GM19025 (cell line): ENCODE data around the gene ZFAND6.
"Not testable (repeated sequence)": the region's sequence is repeated elsewhere in the genome, so short reads cannot be mapped to it uniquely, and the experiment has no call there.

ENCODE experiments used
- ATAC-seq: cut with Tn5 transposase; IDR thresholded peaks from one replicate; pipeline ENCODE4 v1.9.1; 2021; ENCODE audit warnings: mild to moderate bottlenecking, low read depth, moderate library complexity; ENCODE audit not compliant: unreplicated experiment

ZFAND6 gene

DNA sequence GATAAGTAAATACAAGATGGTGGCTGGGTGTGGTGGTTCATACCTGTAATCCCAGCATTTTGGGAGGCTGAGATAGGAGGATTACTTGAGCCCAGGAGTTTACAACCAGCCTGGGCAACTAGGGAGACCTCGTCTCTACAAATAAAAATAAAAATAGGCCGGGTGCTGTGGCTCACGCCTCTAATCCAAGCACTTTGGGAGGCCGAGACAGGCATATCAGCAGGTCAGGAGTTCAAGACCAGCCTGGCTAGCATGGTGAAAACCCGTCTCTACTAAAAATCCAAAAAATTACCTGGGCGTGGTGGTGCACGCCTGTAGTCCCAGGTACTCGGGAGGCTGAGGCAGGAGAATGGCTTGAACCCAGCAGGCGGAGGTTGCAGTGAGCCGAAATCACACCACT lies 14.3 kb upstream of the ZFAND6 start:
- not testable (repeated sequence) for ATAC-seq

DNA sequence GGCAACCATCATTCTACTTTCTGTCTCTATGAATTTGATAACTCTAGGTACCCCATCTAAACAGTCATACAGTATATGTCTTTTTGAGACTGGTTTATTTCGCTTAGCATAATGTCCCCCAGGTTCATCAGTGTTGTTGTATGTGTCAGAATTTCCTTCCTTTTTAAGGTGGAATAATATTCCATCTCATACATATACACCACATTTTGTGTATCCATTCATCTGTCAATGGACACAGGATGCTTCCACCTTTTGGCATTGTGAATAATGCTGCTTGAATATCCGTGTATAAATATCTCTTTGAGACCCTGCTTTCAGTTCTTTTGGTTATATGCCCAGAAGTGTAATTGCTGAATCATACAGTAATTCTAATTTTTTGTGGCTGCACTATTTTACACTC lies 10.4 kb upstream of the ZFAND6 start:
- ATAC-seq: no peak

DNA sequence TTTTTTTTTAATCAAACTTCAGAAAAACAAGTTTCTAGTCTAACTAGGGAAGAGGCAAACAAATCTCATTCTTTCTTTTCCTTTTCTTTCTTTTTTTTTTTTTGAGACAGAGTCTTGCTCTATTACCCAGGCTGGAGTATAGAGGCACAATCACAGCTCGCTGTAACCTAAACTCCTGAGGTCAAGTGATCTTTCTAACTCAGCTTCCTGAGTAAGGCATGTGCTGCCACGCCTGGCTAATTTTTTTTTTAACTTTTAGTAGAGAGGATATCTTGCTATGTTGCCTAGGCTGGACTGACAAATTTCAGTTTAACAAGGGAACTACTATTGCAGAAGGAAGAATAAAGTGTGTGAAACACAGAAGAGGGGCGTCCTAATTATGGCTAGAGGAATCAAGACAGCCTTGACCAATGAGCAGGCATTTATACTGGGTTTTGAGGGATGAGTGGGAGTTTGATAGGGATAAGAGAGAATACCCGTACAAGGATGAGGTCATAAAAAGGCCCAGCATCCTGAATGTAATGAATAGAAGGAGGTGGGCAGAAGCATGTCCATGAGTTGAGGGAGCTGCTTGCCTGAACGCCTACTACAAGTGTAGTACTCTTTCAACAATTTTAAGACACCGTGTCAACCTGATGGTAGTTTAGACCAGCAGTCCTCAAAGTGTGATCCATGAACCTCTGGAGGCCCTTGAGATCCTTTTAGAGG lies 6.7 kb upstream of the ZFAND6 start:
- no peak for ATAC-seq

DNA sequence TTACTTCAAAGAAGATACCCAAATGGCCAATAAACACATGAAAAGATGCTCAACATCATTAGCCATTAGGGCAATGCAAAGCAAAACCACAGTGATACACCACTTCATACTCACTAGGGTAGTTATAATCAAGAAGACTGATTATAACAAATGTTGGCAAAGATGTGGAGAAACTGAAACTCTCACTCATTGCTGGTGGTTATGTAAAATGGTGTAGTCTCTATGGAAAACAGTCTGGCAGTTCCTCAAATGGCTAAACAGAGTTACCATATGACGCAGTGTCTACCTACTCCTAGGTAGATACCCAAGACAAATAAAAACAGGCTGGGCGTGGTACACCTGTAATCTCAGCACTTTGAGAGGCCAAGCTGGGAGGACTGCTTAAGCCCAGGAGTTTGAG lies 3.5 kb upstream of the ZFAND6 start:
- no peak for ATAC-seq

DNA sequence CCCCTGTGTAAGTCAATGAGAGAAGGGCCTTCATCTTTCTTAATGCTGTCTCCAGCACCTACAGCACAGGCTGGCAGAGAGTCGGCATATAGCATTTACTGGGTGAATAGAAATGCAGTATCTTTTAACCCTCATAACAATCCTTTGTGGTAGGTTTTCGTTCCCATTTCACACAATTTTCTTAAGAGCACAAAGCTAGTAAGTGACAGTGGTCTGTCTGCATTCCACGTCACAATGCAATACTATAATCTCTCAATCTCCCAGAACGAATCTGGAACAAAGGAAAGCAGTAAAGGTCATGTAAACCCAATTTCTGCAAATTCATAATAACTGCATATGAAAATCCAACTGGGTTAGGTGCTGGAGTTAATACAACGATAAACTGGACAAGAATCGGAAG lies 1.4 kb upstream of the ZFAND6 start:
- no peak for ATAC-seq

DNA sequence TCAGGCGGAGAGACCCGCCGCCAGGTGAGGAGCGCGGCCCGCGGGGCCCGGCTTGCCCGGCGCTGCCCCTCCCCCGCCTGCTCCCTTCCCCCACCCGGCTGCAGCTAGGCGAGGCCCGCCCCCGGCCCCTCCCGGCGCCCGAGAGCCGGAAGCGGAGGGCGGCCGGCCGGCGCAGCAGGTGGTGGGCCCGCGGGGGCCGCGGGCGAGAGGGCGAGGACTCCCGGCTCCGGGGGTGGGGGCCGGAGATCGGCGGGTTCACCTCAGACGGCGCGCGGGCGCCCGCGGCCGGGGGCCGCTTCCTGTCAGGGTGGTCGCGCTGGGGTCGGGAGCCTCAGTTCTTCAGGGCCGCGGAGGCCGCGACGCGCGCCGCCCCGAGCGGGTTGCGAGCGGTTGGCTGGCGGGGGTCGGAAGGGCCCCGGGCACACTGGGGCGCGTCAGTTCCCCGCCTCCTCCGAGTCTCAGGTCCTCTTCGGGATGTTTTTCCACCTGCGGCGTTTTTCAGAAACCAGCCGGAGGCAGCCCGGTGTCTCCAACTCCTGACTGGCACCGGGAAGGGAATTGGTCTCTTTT lies 395 bp downstream of the ZFAND6 start:
- peak; percentile 57 for ATAC-seq

DNA sequence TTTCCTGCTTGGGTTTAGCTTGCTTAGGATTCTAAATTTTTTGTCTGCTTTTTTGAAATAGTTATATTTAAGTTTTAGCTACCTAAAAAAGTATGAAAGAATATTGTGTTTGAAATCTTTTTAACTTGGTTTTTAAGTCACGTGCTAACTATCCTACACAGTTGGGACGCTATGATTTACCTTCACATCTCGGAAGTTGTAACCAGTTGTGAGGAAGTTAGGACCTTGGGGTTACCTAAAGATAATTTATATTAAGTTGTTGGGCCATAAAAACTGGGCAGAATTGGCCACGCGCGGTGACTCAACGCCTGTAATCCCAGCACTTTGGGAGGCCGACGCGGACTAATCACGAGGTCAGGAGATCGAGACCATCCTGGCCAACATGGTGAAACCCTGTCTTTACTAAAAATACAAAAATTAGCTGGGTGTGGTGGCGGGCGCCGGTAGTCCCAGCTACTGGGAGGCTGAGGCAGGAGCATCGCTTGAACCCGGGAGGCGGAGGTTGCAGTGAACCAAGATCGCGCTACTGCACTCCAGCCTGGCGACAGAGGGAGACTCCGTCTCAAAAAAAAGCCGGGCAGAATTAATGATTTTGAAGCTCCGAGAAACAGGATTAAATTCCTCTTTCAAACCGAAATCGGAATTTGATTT lies 1.0 kb downstream of the ZFAND6 start:
- no peak for ATAC-seq

DNA sequence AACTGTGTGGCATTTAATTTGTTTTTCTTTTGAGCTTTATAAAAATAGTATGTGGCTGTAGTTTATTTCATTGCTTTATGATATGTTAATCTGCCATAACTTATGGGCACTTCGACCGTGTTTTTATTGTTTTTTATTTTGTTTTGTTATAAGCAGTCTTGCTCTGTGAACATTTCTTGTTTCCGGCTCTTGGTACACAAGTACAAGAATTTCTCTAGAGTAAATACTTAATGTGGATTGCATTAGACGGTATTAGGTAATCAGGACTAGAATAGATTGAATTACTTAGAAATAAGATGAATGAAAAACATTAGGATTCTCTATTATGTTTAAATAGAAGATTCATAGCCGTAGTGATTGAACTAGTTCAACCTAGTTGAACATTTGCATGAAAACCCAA lies 2.1 kb downstream of the ZFAND6 start:
- ATAC-seq: no peak

DNA sequence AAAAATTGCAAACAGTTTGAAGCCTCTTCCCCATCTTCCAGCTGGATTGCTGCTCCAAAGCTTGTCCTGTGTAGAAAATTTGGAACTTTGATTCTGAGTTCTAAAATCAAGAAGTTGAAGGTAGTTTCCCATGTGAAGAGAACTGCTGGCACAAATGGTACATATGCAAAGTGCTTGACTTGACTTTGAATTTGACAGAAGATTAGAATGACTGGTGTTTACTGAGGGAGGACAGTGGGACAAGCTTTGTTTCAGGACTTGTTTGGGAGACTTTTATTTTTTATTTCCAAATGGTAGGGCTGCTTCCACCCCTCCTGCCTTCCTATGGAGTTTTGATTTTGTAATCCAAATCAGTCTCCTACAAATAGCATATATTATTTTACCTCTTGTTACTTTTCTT lies 7.4 kb downstream of the ZFAND6 start:
- no peak for ATAC-seq

DNA sequence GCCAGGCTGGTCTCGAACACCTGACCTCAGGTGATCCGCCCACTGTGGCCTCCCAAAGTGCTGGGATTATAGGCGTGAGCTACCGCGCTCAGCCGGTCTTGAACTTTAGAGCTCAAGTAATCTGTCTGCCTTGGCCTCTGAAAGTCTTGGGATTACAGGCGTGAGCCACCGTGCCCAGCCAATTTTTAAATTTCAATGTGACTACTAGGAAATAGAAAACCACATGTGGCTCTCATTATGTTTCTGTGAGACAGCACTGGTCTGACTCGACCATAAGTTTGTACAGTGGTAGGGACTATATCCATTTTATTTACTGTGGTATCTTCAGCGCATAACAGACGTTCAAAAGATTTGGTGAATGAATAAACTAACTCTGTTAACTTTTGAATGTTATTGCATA lies 9.1 kb downstream of the ZFAND6 start:
- ATAC-seq: no peak

DNA sequence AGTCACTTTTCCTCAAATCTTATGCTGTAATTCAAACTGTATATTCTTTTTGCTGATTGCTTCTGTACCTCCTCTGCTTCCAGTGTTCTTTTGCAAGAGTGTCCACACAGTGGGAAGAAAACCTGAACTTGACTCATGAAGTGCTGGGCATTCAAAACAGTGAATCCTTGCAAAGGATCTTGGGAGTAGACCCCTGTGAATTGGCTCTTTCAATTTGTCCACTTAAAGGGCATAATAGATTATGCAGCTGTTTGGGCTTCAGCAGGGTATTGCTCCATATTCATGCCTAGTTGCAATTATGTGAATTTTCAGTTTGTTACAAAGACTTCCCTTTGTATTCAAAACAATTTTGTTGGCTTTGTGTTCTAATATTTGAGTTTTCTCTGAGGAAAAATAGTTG lies 11.4 kb downstream of the ZFAND6 start:
- ATAC-seq: no peak

DNA sequence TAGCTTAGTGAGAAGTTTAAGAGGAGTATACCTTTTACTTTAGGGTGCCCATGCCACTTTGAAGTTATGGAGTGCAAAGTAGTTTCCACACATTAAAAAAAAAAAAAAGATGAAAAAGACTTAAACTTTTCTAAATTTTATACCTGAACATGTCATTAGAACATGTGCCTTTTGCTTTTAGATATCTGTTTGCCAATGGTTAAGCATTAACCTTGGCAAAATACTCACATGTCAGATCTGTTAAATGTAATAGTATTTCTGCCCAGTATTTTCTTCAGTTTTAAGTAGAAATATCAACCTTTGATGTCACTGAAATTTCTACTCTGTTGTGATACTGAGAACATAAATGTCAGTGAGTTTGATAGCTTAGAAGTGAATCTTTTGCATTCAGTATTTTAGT lies 12.2 kb downstream of the ZFAND6 start:
- no peak for ATAC-seq

DNA sequence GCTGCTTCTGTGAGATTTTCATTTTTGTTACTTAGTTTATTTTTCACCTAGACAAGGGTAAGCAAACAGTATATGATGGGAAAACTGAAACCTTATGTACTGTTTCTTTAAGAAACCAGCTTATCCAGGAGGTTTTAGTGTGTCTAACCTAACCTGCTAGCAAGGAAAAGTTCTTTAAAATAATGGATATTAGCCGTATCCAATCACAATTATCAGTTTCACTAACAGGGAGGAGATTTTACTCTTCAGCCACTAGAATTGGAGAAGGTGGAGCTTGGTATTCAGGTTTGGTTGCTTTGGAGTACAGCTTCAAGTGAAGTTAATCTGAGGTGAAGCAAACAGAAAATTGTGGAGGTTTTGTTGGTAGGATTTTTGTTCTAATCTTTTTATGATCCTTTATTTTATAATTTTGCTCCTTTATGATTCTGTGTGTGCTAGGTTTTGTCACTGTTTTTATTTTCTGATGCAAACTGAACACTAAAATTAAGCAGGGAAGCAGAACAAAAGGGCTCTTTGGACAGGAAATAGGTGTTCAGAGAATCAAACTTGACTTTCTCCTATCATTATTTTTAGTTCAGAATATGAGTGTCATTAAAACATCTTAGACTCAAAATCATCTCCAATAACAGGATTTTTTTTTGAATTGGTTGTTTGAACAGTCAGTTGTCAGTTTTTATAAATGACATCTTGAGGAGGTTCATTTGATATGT lies 13.0 kb downstream of the ZFAND6 start:
- peak; percentile 82 for ATAC-seq

DNA sequence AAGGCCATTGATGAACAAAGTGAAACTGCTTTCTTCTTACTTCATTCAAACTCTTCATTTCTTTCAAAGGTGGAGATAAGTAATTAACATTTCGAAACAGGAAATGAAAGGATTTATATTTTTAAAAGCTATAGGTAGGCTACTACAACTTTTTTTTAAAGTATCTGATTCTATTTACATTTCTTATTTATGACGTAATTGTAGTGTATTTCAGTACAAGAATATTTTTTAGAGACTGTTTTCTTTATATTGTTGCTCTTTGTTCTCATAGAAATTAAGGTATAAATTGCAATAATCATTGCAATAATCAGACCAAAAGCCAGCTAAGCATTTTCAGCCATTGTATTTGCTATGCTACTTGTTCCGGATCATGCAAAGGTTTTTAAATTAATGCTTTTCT lies 13.7 kb downstream of the ZFAND6 start:
- ATAC-seq: no peak

DNA sequence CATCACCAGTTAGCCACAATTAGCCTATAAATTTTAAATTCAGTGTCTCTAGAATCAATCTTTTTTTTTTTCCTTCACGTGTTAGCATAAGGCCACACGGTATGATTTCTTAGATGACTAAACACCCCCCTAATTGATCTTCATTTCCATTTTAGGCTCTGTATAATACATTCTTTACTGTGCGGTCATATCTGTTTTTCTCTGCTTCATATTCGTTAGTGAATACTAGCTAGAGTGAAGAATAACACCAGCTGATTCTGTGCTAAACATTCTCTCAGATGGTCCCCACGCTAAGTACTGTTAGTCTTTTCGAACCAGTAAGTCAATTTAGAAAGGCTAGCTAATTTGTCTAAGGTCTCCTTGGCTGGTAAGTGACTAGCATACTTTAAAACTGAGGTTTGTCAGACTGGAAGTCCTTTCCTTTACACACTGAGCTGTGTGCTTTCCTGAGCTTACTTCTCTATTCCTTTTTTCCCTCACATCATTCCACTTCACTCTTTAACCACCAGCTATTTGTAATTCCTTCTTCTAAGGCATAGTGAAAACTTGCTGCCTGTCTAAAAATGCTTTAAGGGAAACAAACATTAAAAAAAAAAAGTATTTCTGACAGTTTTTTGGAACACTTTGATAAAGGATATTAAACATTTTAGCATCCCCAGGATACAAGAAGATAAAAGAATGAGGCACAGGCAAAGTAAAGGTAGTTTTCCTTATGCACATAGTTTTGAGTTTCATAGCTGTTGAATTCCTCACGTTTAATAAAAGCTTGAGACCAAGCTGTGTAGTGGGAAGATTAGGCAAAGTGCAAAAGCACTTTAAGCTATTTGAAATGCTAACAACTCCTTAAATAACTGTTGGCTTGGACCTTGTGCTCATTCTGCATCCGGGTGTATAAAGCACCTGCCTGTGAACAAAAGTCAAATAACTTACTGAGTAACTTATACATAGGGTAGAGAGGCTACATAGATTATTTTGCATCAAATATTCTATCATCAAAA lies 17.1 kb downstream of the ZFAND6 start:
- ATAC-seq: no peak

DNA sequence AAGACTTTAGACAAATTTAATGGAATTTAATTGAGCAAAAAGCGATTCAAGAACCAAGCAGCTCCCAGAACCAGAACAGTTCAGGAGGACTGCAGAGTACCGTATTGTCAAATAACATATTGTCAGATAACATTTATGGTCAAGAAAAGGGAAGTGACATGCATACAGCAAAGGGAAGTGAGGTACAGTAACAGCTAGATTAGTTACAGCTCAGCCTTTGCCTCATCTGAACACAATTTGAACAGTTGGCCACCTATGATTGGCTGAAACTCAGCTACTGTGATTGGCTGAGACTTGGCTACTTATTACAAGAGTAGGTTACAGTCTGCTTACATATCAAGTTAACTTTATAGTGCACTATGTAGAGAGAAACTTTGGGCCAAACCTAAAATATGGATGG lies 21.9 kb downstream of the ZFAND6 start:
- no peak for ATAC-seq

DNA sequence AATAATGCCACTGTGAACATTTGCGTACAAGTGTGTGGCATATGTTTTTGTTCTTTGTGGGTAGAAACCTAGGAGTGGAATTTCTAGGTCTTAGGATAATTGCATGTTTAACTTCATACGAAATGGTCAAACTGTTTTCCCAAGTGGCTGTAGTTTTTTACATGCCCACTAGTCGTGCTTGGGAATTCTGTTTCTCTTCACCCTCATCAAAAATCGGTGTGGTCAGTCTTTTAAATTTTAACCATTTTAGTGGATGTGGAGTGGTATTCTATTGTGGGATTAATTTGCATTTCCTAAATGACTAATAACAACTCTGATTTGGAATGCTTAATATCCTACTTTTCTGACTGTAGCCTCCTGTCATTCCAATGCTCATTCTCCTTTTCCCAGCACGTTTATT lies 27.6 kb downstream of the ZFAND6 start:
- no peak for ATAC-seq

DNA sequence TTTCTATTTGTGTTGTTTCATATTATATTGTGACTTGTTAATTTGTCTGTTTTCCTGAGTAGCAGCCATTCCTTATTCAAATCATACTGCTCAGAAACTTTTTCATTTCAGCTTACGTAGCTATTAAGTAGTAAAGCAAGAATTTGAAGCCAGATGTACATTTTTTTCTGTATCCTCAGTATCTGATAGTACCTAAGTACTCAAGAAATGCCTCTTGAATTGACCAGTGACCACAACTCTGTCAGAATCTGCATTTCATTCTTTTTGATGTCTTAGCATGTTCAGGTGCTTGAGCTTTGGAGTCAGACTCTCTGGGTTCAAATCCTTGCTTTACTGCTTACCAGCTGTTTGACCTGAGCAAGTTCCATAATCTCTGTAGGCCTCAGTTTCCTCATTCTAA lies 30.6 kb downstream of the ZFAND6 start:
- ATAC-seq: no peak

DNA sequence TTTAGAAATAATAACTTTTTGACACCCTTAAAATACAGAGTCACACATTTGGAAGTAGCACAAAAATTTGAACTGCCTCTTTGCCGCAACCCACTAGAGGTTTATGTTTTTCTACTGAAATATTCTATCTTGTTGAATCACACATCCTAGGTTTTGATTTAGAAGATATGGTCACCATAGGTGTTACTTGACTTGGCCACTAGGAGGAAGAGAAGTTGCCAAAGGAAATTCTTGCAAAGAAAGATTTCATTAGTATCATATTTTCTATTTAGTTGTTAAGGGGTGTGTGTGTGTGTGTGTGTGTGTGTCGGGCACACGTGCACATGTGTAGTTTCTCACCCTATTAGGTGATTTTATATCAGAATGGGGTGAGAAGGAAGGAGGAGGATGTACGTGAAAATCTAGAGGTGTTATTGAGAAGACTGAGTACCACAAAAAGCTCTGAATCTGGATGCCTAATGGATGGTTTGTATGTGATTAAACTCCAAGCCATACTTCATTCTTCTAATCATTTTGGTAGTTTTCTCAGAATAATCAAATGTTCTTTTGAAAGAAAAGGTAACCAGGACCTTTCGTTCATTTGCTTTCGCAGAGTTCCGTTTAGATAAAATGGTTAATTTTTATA lies 31.5 kb downstream of the ZFAND6 start:
- no peak for ATAC-seq

DNA sequence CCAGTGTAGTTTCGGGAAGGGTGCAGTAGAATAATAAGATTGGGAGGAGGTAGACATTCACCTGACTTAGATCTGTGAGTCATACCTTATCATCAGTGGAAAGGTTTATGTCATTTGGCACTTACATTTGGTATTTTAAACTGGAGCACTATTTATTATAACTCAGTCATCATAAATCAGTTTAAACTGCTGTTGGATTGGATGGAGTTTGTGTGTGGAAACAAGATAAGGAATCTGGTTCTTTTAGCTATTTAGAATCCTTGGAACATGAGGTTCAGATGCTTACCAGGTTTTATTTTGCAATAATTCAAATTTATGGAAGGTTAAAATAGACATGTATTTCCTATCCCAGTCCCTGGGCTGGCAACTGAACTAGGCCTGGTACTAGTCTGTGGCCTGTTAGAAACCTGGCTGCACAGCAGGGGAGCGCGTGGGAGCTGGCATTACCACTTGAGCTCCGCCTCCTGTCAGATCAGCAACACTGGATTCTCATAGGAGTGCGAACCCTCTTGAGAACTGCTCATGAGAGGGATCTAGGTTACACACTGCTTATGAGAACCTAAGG lies 34.5 kb downstream of the ZFAND6 start:
- ATAC-seq: no peak
